GM18868 (cell line): ENCODE measurements around the gene ARSG.
A peak's percentile ranks its signal among the peaks of the same experiment; 100 is the strongest.

Experiments
- ATAC-seq: cut with Tn5 transposase; IDR thresholded peaks from one replicate; pipeline ENCODE4 v1.9.1; 2021; ENCODE audit warnings: mild to moderate bottlenecking, moderate library complexity; ENCODE audit not compliant: unreplicated experiment

The ARSG gene

GRCh38 chr17:68462381-68463210, 171.3 kb downstream of the ARSG start:
- peak; percentile 52 for ATAC-seq

- no peak for ATAC-seq
Observed at GRCh38 chr17:68463211-68464019, 172.1 kb downstream of the ARSG start.

- no peak for ATAC-seq
Observed at GRCh38 chr17:68468334-68468733, 177.0 kb downstream of the ARSG start.

GRCh38 chr17:68468788-68469187, 177.5 kb downstream of the ARSG start:
- no peak for ATAC-seq
